ENCODE data around the gene FER. TPM values are rescaled to one million over a fixed set of nuclear protein-coding genes. Genes with fewer than 3 reads are reported as not detected.

FER gene
- total and polyA plus RNA-seq, 9 of the 15 experiments (the other 6 are each of a cell fraction or from before 2014, with no cell fraction given), result 6.7 to 18.2 (median 8.9) TPM

DNA sequence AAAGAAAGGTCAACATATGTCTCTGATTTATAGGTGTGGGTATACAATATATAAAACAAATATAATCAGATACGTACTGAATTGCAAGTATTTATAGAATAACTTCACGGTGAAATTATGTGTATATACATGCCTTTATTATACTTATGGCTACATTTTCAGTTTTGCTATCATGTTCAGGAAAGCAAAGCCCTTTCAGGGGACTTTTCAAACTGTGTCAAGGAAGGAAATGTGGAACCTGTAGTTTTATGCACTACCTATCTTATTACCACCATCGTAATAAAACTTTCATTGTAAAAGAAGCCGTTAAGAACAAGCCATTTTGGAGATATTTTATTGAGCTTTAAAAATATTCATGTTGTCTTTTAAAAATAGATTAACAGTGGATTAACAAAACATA, 404.9 kb downstream of the FER start:
- Histone ChIP-seq H3K9me3 (replicated peaks; ENCODE audit: control insufficient read depth, insufficient read depth, low read depth, low read length) (no peaks in the 10 kb centered on the region), H3K27ac (ENCODE audit: extremely low read depth, low read depth, low read length) (no peak overlapping the region), H3K36me3 (ENCODE audit: control insufficient read depth, insufficient read depth, low read length) (no peaks in the 10 kb centered on the region), H3K4me2 (ENCODE audit: insufficient read depth, low read length) (no peak overlapping the region), H3K27me3 (ENCODE audit: control insufficient read depth in 2 of 2, insufficient read depth in 2 of 2, low read length in 2 of 2) (no peaks in the 10 kb centered on the region), H2AFZ (ENCODE audit: low read depth, low read length) (no peak overlapping the region), H4K20me1 (replicated peaks; ENCODE audit: control insufficient read depth, insufficient read depth, low read length) (no peaks in the 10 kb centered on the region), H3K4me1 (replicated peaks in 1 of 2; ENCODE audit: control insufficient read depth in 2 of 2, insufficient read depth in 2 of 2, low read length in 2 of 2) (no peaks in the 10 kb centered on the region; a peak in 1 of 5 replicates), H3K9me1 (ENCODE audit: control insufficient read depth, insufficient read depth, low read length) (no peaks in the 10 kb centered on the region), H3K4me3 (no peak overlapping the region), H3K9ac (ENCODE audit: insufficient read depth in 1 of 2, low read depth in 2 of 2, low read length in 2 of 2) (no peak overlapping the region), H3K79me2 (ENCODE audit: control insufficient read depth, insufficient read depth, low read length) (no peaks in the 10 kb centered on the region)
- POLR2A ChIA-PET, result no interaction called here
- CTCF ChIA-PET (ENCODE audit: low intra/inter-chr PET ratio), result no interaction called here
- DNase-seq (ENCODE audit: extremely low read depth in 1 of 4, low spot score in 3 of 4), result no peak
- in situ Hi-C loops (cut with MboI) (no loop called here), intact Hi-C loops (cut with micrococcal nuclease) (no loop called here)
- no peak for ATAC-seq
- WGBS (ENCODE audit: insufficient coverage, low coverage, missing lambda C conversion rate), result 28% methylated on average over 4 of the region's 4 CpGs
- no peak for FAIRE-seq
- BruUV-seq (replicated peaks), result no TSS peak
- TF ChIP-seq, protein P1, sequence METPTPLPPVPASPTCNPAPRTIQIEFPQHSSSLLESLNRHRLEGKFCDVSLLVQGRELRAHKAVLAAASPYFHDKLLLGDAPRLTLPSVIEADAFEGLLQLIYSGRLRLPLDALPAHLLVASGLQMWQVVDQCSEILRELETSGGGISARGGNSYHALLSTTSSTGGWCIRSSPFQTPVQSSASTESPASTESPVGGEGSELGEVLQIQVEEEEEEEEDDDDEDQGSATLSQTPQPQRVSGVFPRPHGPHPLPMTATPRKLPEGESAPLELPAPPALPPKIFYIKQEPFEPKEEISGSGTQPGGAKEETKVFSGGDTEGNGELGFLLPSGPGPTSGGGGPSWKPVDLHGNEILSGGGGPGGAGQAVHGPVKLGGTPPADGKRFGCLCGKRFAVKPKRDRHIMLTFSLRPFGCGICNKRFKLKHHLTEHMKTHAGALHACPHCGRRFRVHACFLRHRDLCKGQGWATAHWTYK (CRISPR knock-in tag; IDR thresholded peaks at IDR 0.05), result no peak
- TF ChIP-seq KAT2B (IDR thresholded peaks at IDR 0.05; ENCODE audit: low read depth, low read length) (no peak), TEAD2 (tag; IDR thresholded peaks at IDR 0.05) (no peak), SP2 (IDR thresholded peaks at IDR 0.05; ENCODE audit: extremely low read depth, low read depth, low read length, poor library complexity, severe bottlenecking) (no peak), DNMT1 (IDR thresholded peaks at IDR 0.05) (no peak), HDGF (IDR thresholded peaks at IDR 0.05) (no peak), MTA3 (IDR thresholded peaks at IDR 0.05; ENCODE audit: borderline replicate concordance) (no peak), TGIF2 (CRISPR knock-in tag; IDR thresholded peaks at IDR 0.05) (no peak), ESRRB (CRISPR knock-in tag; IDR thresholded peaks at IDR 0.05; ENCODE audit: borderline replicate concordance) (no peak)
- TF ChIP-seq, protein P2, sequence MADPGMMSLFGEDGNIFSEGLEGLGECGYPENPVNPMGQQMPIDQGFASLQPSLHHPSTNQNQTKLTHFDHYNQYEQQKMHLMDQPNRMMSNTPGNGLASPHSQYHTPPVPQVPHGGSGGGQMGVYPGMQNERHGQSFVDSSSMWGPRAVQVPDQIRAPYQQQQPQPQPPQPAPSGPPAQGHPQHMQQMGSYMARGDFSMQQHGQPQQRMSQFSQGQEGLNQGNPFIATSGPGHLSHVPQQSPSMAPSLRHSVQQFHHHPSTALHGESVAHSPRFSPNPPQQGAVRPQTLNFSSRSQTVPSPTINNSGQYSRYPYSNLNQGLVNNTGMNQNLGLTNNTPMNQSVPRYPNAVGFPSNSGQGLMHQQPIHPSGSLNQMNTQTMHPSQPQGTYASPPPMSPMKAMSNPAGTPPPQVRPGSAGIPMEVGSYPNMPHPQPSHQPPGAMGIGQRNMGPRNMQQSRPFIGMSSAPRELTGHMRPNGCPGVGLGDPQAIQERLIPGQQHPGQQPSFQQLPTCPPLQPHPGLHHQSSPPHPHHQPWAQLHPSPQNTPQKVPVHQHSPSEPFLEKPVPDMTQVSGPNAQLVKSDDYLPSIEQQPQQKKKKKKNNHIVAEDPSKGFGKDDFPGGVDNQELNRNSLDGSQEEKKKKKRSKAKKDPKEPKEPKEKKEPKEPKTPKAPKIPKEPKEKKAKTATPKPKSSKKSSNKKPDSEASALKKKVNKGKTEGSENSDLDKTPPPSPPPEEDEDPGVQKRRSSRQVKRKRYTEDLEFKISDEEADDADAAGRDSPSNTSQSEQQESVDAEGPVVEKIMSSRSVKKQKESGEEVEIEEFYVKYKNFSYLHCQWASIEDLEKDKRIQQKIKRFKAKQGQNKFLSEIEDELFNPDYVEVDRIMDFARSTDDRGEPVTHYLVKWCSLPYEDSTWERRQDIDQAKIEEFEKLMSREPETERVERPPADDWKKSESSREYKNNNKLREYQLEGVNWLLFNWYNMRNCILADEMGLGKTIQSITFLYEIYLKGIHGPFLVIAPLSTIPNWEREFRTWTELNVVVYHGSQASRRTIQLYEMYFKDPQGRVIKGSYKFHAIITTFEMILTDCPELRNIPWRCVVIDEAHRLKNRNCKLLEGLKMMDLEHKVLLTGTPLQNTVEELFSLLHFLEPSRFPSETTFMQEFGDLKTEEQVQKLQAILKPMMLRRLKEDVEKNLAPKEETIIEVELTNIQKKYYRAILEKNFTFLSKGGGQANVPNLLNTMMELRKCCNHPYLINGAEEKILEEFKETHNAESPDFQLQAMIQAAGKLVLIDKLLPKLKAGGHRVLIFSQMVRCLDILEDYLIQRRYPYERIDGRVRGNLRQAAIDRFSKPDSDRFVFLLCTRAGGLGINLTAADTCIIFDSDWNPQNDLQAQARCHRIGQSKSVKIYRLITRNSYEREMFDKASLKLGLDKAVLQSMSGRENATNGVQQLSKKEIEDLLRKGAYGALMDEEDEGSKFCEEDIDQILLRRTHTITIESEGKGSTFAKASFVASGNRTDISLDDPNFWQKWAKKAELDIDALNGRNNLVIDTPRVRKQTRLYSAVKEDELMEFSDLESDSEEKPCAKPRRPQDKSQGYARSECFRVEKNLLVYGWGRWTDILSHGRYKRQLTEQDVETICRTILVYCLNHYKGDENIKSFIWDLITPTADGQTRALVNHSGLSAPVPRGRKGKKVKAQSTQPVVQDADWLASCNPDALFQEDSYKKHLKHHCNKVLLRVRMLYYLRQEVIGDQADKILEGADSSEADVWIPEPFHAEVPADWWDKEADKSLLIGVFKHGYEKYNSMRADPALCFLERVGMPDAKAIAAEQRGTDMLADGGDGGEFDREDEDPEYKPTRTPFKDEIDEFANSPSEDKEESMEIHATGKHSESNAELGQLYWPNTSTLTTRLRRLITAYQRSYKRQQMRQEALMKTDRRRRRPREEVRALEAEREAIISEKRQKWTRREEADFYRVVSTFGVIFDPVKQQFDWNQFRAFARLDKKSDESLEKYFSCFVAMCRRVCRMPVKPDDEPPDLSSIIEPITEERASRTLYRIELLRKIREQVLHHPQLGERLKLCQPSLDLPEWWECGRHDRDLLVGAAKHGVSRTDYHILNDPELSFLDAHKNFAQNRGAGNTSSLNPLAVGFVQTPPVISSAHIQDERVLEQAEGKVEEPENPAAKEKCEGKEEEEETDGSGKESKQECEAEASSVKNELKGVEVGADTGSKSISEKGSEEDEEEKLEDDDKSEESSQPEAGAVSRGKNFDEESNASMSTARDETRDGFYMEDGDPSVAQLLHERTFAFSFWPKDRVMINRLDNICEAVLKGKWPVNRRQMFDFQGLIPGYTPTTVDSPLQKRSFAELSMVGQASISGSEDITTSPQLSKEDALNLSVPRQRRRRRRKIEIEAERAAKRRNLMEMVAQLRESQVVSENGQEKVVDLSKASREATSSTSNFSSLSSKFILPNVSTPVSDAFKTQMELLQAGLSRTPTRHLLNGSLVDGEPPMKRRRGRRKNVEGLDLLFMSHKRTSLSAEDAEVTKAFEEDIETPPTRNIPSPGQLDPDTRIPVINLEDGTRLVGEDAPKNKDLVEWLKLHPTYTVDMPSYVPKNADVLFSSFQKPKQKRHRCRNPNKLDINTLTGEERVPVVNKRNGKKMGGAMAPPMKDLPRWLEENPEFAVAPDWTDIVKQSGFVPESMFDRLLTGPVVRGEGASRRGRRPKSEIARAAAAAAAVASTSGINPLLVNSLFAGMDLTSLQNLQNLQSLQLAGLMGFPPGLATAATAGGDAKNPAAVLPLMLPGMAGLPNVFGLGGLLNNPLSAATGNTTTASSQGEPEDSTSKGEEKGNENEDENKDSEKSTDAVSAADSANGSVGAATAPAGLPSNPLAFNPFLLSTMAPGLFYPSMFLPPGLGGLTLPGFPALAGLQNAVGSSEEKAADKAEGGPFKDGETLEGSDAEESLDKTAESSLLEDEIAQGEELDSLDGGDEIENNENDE (IDR thresholded peaks at IDR 0.05; ENCODE audit: low read depth, low read length), result no peak
